CD4-positive, alpha-beta T cell treated with Interleukin-10 for 1 hour (primary cell): ENCODE measurements around the gene TOR4A.
A peak's percentile ranks its signal among the peaks of the same experiment; 100 is the strongest.

ENCODE experiments used
- DNase-seq: peaks from one replicate; pipeline ENCODE4 v3.0.0-alpha.2; 2020

Gene TOR4A

DNA sequence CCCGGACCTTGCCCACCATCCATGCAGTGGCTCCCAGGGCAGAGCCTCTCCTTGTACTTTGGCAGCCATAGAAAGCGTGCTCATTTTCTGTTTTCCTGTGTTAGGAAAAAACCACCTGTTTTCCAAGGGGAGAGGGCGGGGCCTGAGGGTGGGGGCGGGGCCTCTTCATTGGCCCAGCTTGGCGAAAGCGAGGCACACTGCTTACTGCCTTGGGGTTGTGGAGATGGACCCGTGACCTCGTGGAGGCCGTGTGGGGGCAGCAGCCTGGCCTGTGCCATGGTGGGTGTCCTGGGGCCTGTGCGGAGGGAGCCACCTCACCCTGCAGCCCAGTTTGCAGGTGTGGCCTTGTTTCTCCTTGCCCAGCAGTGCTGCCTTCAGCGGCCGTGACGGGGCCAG is 4.4 kb upstream of the TOR4A start:
- DNase-seq = no peak

DNA sequence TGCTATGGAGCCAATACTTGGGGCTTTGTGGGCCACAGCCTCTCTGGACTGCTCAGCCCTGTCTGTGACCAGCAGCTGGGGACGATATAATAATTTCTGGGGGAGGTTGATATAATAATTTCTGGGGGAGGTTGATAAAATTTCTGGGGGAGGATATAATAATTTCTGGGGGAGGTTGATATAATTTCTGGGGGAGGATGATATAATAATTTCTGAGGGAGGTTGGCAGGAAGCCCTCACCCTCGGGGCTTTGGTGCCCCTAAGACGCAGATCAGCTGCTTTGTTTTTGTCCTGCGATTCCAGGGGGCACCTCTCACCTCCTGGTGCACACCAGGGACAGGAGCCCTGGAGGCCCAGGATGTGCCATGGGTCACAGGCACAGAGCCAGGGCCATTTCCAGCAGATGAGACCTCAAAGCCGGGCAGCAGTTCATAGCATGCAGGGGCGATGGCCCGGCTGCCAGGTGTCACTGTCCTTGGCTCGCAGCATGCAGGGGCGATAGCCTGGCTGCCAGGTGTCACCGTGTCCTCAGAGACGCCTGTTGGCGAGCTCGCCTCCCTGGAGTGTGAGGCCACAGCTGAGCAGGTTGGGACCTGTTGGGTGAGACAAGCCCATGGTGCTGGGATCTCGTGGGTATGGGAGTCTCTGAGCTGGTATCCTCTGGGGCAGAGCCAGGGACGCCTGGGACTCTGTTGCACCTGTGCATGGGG is 3.8 kb upstream of the TOR4A start:
- DNase-seq = no peak

DNA sequence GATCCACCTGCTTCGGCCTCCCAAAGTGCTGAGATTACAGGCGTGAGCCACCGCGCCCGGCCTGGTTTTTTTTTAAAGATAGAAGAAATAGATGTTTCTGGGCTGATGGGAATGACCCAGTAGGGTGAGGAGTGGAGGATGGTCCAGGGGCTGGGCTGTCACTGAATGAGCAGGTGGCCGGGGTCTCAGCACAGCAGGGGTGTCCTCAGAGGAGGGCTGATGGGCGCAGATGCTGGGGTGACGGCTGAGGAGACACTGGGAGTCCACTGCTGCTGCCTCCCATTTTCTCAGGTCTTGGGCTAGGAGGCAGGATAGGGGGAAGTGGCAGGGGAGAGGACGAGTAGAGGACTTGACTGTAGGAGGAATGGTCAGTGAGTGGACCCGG is 2.3 kb upstream of the TOR4A start:
- DNase-seq = no peak

DNA sequence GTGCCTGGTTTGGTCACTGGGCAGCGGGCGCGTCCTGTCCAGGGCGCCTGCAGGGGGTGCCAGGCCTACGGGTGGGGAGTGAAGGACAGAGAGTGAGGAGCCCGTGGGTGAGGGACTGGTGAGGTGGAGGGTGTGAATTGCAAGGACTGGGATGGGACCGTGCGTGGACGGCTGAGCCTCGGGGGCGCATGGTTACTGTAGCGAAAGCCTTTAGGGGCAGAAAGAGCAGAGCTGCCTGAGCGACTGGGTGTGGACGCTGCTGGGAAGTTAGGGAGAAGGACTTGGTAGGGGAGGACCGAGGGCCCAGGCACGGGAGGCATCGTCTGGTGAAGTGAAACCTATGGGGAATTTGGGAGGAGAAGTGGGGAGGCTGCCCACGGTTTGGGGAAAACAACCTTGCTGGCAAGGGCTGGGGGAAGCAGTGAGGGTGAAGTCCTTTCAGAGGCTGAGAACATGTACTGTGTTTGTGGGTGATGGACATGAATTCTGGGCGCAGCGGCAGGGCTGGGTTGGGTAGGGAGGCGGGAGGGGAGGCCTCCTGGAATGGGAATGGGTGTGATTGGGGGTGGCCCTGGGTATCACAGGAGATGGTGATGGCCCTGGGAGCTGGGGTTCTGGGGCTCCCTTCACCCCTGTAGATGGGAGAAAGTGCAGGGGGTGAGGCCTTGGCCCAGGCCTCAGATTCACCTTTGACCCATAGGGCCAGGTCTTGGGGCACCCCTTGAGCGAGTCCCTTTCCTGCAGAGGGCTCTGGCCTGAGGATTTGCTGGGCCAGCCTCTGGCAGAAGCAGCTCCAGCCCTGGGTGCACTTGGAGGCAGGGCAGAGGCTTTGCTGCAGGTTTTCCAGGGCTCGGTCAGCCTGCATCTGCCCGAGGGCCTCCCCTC is 1.7 kb upstream of the TOR4A start:
- no peak for DNase-seq

DNA sequence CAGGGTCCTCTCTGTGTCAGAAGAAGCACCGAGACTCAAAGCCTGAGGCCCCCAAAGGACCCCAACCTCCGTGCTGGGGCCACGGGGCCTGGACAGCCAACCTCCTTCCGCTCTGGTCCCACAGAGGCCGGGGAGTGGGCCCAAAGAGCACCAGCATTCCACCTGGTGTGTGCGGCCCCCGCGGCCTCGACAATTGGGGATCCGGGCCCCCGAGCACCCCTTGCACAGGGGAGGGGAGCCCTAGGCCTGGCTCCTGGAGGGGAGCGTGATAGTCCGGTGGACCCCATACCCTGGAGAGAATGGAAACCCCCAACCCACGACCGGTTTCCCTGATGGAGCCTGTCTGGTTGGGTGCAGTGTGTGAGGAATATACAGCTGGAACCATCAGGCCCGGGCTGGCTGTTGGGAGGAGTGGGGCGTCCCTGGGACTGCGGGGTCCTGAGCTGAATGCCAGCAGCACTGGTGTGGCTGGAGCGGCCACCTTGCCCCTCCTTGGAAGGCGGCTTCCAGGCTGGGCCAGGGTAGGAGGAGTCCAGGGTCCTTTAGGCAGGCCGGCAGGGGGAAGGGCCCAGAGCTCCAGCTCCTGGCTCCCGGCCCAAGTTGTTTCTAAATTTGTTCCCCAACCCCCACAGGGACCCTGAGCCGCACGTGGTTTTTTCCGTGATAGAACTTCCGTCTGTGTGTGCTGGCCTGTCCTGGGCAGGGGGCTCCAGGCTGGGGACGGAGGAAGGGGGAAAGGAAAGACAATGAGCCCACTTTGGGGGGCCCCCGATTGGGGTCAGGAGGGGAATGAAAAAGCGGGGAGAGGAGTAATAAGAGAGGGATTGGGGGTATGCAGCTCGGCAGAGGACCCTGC is 825 bp upstream of the TOR4A start:
- no peak for DNase-seq

- no peak for DNase-seq
Observed at GRCh38 chr9:137278061-137278701, 655 bp downstream of the TOR4A start.

DNA sequence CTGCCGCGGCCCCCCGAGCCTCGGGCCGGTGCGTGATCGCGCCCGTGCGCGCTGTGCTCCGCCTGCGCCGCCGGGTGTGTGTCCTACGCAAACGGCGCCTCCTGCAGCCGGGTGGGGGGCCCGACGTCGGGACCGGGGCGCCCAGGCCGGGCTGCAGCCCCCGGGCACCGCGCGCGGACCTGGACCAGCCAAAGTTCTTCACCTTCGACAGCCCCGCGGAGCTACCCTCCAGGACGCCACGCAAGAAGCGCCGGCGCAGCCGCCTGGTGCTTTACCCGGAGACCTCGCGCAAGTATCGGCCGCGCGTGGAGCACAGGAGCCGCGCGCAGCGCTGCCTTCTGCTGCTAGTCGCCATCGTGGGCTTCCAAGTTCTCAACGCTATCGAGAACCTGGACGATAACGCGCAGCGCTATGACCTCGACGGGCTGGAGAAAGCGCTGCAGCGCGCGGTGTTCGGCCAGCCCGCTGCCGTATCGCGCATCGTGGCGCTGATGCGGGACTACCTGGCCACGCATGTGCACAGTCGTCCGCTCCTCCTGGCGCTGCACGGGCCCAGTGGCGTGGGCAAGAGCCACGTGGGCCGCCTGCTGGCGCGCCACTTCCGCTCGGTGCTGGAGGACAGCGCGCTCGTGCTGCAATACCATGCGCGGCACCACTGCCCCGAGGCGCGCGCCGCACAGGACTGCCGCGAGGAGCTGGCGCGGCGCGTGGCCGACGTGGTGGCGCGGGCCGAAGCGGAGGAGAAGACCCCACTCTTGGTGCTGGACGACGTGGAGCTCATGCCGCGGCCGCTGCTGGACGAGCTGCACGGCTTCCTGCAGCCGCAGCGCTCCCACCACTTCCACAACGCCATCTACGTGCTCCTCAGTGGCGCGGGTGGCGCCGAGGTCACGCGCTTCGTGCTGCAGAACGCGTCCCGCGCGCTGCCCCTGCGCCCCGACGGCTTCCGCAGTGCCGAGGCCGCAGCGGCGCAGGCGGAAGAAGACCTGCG is 1.5 kb downstream of the TOR4A start:
- DNase-seq = no peak

DNA sequence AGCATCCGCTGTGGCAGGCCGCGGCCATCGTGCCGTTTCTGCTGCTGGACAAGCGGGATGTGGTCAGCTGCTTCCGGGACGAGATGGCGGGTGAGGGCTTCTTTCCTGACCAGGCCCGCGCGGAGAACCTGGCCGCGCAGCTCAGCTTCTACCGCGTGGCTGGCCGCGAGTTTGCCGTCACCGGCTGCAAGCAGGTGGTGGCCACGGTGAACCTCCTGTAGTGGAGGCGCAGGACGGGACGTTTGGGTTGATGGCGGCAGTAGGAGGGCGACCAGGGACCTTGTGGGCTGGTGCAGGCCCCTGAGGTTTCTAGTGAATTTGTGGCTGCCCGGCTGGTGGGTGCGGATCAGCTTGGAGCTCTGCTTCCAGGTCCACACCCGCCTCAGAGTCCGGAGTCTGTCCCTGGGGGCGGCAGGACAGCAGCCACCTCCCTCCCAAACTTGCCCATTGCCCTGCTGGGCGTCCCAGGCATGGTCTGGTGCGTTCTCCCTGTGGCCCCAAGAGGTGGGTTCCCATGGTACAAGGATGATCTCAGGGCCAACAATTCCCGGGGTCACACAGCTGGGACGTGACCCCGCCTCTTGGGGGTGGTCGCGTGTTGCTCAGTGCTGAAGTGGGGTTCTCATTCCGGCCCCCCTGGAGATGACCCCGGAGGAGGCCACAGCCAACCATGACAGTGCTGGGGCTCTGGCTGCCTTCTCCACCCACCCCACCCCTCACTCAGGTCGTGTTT is 2.4 kb downstream of the TOR4A start:
- no peak for DNase-seq

DNA sequence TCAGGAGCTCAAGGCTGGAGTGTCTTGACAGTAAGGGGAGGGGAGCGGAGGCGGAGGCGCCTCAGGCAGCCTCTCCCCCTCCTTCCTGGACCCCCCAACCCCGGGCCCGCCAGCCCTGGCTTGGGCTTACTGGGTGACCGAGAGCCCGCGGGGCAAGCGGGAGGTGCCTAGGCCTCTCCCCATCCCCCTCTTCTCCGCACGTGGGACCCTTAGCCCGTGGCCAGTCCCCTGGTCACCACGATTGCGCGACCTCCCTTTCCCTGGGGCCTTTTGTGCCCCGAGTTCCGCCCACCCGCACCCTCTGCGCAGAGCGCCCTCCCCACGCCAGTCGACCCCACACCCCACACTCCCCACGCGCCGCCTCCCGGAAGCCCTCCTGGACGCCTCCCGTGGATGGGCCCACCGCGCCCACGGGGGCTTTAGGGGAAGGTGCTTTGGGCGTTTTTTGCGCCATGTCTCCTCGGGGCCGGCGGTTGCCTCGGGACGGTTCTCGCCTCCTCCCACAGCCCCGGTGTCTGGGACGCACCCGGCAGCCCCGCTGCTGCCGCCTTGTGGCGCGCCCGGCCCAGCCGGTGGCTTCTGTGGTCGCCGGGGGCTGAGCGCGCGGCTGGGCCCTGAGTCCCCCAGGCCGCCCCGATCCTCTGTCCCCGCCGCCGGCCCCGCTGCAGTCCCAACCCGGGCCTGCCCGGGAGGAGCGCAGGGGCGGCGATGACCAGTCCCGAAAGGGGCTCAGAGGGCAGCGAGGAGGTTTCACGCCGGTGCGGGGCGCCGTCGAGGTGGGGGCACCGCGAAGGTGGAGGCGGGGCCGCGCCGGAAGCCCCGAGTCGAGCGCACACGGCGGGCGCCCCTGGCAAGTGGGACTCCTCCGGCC is 3.2 kb downstream of the TOR4A start:
- peak; percentile 18 for DNase-seq

- no peak for DNase-seq
Observed at GRCh38 chr9:137281345-137282116, 4.0 kb downstream of the TOR4A start.

DNA sequence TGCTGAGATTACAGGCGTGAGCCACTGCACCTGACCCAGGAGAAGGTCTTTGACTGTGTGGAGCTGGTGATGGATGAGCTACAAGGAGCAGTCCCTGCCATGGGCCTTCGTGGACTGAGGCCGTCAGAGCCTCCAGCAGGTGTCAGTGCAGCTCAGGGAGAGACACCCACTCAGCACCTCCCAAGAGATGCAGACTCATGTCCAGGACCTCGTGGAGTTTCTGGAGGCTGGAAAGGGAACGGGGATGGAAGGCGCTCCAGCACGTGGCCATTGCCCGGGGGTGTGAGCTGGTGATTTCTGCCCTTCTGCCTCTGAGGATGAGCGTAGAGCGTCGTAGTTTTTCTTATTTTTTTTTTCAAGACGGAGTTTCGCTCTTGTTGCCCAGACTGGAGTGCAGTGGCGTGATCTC is 9.5 kb downstream of the TOR4A start:
- no peak for DNase-seq

DNA sequence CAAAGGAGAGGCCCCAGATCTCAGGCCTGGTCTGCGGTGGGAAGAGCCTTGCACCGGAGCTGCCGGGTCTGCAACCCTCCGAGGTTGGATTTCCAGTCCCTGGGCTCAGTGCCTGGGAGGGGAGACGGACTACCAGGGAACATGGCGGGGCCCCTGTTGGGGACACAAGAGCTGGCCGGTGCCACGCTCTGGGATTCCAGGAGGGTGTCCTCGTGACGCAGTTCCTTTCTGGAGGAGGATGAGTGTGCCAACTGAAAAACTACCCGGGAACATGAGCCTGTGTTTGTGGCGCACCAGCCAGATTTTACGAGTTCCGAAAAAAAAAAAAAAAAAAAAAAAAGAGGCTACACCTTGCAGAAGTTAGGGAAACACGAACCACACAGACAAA is 15.6 kb downstream of the TOR4A start:
- no peak for DNase-seq

GRCh38 chr9:137293482-137294090 is 16.1 kb downstream of the TOR4A start:
- no peak for DNase-seq

DNA sequence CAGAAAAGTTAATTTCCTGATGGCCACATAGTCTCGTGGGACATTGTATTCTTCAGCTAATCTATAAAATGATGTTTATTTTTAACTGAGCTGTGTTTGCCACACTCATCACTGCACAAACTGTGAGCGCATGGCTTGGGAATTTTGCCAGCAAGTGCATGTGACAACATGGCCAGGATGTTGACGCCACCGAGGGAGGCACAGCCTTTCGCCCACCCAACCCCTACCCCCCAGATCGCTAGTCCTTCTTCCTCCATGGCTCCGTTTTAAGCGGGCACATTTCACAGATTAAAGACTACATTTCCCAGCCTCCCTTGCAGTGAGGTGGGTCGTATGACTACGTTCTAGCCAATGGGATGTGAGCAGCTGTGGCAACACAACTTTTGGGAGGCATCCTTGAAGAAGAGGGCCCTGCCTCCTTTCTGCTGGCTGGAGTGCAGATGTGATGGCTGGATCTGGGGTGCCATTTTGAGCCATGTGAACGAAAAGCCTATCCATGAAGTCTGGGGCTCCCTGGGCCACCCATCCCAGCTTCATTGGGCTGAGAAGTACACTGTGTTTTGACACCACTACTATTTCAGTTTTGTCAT is 16.7 kb downstream of the TOR4A start:
- DNase-seq = peak; percentile 41

GRCh38 chr9:137294681-137295237 is 17.2 kb downstream of the TOR4A start:
- no peak for DNase-seq

- DNase-seq = peak; percentile 54
Observed at GRCh38 chr9:137295238-137295811, 17.8 kb downstream of the TOR4A start.
